Mesenteric fat pad (tissue), 1 donor: ENCODE results near the gene DLGAP1. TPM values are rescaled to one million over a fixed set of nuclear protein-coding genes. Genes with fewer than 3 reads are reported as not detected.

Source experiments
- DNase-seq: peaks from one replicate; pipeline ENCODE4 v3.0.0-alpha.2; 2020; ENCODE audit warnings: low spot score
- total RNA-seq: library from RNA; stranded (reverse); fragmentation: NEBNext Ultra II Directional; extraction: Animal tissue kit (Norgen Biotek cat#: 25700); gene quantifications from one replicate; pipeline ENCODE4 v1.2.1, GENCODE V29; 2021
- donor health status: DM: yes; HTN: yes; CAD: no.

DLGAP1 gene
- total RNA-seq, 1 donor from 2014 or later = 4.2 TPM

DNA sequence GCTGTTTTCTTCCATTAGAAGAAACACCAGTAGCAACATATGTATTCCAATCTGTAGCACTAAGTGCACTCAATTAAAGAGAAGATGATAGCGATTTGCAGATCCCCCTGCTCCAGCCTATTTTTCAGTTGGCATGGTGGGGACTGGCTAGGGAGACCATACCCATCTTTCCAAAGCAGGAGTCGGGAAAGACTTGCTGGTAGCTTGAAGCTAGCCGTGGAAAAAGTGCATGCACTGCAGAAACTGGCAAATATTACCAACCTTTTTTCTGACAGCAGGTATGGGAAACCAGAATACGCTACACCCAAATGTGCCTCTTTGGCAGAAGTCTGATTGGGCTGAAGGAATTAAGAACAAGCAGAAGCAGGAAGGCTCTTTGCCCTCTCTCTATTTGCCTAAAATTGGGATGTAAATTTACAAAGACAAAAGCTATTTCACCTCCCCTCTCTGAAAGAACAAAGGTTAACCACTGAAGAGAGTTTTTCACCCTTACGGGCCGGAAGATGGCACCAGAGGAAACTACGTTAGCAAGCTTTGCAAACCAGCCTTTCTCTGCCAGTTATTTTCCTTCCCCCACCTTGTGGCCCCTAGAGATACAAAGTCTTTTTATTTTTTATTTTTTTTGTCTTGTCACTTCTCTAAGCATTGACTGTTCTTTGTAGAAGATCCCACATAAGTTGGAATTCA is 273.1 kb downstream of the DLGAP1 start:
- no peak for DNase-seq

DNA sequence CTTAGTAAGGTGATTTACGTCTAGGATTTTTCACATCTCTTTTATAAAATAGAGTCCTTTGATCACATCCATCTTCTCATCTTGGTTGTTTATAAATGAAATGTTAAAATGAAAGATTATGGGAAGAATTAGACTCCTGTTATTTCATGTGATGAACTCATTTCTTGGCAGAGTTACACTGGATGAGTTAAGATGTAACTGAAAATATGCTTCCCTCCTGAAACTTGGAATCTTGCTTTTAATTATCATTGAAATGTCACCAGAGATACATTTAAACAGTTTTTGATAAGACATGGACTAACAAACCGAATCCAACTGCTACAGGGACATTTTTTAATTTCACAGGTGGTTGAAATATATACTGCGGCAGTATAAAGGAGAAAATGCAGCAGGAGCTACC is 274.0 kb downstream of the DLGAP1 start:
- DNase-seq = no peak

- no peak for DNase-seq
Measured at GRCh38 chr18:4172196-4173100, 282.7 kb downstream of the DLGAP1 start.

- DNase-seq = no peak
Measured at GRCh38 chr18:4157352-4157751, 297.8 kb downstream of the DLGAP1 start.

DNA sequence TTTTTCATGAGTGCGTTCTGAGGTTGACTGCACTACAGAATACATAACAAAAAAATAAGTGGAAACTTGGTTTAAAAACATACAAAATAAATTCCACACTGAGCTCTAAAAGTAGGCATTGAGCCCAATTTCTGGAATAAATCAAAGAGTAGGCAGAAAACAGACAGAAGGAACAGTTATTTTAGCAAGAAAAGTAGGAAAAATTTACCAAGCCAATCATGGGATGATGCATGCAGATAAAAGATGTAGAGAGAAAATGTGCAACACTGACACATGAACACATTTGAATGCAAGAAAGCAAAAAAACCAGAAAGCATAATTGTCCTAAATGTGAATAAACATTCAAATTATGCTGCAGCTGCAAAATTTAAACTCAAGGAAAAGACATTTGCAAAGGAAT is 308.3 kb downstream of the DLGAP1 start:
- DNase-seq = no peak

DNA sequence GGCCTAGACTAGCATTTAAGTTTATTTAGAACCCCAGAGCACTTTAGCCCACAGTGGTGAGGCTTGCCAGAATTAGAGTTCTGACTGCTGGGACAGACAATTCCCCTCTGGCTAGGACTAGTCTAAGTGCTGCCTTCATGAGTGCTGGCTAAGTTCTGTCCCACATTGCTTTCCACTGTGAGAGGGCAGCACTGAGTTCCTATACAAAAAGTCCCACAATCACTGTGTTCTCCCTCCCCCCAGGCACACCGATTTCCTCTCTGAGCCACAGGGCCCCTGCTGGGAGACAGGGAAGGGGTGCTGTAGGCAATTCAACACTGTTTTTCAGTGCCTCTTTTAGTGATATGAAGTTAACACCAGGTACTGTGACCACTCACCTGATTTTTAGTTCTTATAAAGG is 310.9 kb downstream of the DLGAP1 start:
- DNase-seq = no peak

DNA sequence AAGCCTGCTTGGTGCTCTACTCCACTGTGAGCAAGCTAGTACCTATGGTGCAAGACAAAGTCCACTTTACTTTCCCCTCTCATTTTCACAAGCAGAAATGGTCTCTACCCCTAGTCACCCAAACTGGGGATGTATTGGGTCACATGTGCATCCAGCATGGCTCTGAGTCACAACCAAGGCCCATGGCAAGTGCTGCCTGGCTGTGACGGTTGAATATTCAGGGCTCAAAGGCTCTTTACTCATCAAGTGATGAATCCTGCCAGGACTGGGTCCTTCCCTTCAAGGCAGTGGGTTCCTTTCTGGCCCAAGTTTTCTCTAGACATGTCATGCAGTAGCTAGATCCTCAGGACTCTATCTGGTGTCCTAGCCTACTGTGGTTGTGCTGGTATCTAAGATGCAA is 311.5 kb downstream of the DLGAP1 start:
- DNase-seq = no peak

GRCh38 chr18:4142876-4143275 is 312.2 kb downstream of the DLGAP1 start:
- no peak for DNase-seq

DNA sequence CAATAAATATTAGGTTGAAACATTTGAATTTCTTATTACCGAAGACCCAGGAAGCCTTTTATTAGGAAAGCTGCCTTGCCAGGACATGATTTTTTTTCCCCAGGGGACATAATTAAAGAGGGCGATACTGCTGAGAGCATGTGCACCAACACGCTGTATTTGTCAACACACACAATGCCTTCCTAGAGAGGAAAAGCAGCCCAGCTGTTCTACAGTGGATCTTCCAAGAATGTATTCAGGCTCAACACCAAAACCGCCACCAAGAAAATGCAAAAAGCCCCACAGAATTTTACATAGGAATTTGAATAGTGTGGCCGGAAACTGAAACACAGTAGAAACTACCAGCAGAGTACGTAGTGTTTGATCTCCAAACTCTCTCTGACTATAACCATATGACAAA is 320.4 kb downstream of the DLGAP1 start:
- DNase-seq = no peak

- no peak for DNase-seq
Measured at GRCh38 chr18:4130734-4131719, 324.1 kb downstream of the DLGAP1 start.

GRCh38 chr18:4126939-4127338 is 328.2 kb downstream of the DLGAP1 start:
- DNase-seq = no peak

DNA sequence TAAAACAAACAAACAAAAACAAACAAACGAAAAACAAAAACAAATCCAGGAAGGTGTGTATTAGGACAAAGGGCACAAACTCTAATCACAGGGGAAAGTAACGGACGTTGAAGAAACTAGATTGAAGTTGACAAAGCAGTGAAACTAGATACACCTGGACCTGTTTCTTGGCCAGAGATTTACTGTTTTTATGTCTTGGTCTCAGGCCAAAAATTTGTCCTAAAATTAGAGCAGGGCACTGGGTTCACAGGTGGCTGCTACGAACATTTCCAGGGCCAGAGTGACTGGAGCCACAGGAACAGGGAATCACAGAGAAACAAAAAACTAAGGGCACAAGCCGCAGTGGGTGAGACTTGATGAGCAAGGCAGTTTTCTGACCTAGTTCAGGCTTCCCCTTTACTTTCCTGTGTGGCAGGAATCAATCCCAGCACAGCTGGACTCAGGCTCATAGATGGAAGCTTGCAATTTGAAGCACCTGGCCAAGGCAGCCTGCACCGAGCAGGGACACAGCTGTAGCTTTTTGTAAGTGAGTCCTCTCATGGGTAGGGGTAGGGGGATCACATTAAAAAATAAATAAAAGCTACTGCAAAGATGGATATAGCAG is 329.4 kb downstream of the DLGAP1 start:
- DNase-seq = no peak

- no peak for DNase-seq
Measured at GRCh38 chr18:4125224-4125623, 329.9 kb downstream of the DLGAP1 start.

DNA sequence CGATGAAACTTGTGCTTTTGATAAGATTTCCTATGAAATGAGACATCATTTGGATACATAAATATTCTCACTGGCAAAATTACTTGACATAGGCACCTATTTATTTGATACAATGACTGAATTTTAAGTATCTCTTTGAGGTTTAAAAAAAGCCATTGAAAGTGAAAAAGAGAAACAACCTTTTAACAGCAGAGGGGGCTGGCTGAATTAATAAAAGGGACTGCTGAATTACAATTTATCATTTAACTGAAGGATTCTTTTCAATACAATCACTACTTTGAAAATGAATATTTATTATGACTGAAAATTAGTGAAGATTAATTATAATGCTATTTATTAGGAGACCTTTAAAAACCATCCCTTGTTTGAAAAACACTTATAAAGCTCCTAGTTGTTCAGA is 335.3 kb downstream of the DLGAP1 start:
- DNase-seq = no peak

DNA sequence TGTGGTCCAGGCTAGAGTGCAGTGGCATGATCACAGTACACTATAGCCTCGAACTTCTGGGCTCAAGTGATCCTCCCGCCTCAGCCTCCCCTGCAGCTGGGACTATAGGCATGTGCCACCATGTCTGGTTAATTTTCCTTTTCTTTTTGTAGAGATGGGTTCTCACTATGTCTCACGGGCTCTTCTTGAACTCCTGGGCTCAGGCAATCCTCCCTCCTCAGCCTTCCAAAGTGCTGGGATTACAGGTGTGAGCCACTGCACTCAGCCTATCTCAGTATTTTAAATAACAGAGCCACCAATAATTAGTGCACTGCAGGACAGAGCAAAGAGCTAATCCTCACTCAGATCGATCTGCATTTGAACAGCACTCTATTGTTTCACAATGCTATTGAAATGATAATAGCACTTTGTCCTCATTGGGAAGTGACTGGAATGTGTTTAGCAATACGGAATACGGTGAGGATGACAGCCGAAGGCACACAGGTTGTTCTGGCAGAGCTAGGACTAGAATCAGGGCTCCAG is 335.9 kb downstream of the DLGAP1 start:
- no peak for DNase-seq

GRCh38 chr18:4108016-4108415 is 347.1 kb downstream of the DLGAP1 start:
- DNase-seq = no peak

GRCh38 chr18:4107049-4107467 is 348.0 kb downstream of the DLGAP1 start:
- no peak for DNase-seq

DNA sequence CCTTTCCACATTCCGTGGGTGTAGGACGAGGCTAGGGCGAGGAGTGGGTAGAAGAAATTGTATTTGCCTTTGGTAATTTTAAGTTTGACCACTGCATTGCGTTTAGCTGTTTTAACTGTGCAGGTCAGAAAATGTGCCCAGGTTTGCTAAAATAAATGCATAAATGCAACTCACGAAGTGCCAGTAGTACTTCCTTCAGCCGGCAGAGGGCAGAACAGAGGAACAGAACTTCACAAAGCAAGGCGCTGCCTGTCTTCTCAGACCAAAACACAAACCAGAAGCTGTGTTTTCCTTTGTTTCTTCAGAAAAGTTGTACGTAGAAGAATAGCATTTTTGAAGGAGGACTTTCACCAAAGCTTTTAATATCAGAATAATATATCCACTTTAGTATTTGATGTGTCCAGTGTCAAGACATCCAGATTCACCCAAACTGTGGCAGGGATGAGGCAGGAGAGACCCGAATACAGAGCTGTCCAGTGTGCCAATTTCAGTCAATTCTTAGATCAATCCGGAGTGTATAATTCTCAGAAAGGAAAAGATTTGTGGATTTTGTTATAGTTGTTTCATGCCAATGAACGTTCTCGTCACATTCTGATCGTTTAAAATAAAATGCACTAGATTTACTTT is 348.6 kb downstream of the DLGAP1 start:
- no peak for DNase-seq

GRCh38 chr18:4102901-4103300 is 352.2 kb downstream of the DLGAP1 start:
- no peak for DNase-seq

DNA sequence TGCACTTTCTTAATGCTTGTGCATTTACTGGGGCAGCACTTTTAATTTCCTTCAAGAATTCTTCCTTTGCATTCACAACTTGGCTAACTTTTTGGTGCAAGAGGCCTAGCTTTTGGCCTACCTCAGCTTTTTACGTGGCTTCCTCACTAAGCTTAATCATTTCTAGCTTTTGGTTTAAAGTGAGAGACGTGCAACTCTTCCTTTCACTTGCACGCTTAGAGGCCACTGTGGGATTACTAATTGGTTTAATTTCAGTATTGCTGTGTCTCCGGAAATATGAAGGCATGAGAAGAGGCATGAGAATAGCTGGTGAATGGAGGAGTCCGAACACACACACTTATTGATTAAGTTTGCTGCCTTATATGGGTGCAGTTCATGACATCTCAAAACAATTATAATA is 354.1 kb downstream of the DLGAP1 start:
- no peak for DNase-seq
